Psoas muscle (tissue), 8 donors: ENCODE results near the gene SMARCAL1. TPM values are rescaled to one million over a fixed set of nuclear protein-coding genes. Genes with fewer than 3 reads are reported as not detected.
A peak's percentile ranks its signal among the peaks of the same experiment; 100 is the strongest.

Source experiments
- ATAC-seq, 4 donors: fragments of 200-7000 bp; cut with Tn5 transposase; one replicate each; pipeline ENCODE4 v1.9.1; 2020; ENCODE audit warnings: moderate library complexity in 3 of 4, mild to moderate bottlenecking in 2 of 4
- DNase-seq, 2 donors: peaks; one replicate each; pipeline ENCODE4 v3.0.0-alpha.2; 2020
- H3K27ac ChIP-seq: fragments of 200-600 bp; one replicate; pipeline ENCODE4 v1.8.0; 2022
- H3K27me3 ChIP-seq, 3 donors: fragments of 200-600 bp in 1 of 3; one replicate each; pipeline versions ENCODE4 v1.6.1 to v1.8.0; 2013 to 2022; ENCODE audit warnings: low read length in 2 of 3, mild to moderate bottlenecking in 2 of 3, moderate library complexity in 1 of 3; ENCODE audit not compliant: insufficient read depth in 3 of 3
- H3K36me3 ChIP-seq, 2 donors: fragments of 200-600 bp in 1 of 2; one replicate each; pipeline versions ENCODE4 v1.6.1 to v1.8.0; 2013 to 2022; ENCODE audit warnings: low read depth in 1 of 2, mild to moderate bottlenecking in 1 of 2, moderate library complexity in 1 of 2; ENCODE audit not compliant: insufficient read depth in 1 of 2
- H3K4me1 ChIP-seq: fragments of 200-600 bp; one replicate; pipeline ENCODE4 v1.8.0; 2022
- H3K4me3 ChIP-seq: fragments of 200-600 bp; one replicate; pipeline ENCODE4 v1.8.0; 2022; ENCODE audit warnings: mild to moderate bottlenecking
- H3K9me3 ChIP-seq: fragments of 200-600 bp; one replicate; pipeline ENCODE4 v1.8.0; 2022
- WGBS, 3 donors: extraction: QIAGEN DNeasy Blood & Tissue Kit; methylation state at CpG; one replicate each; pipeline versions ENCODE4 v1.1.6 to v1.1.7; 2013; 5-methylcytosine and 5-hydroxymethylcytosine counted together
- intact Hi-C, 2 donors: fragments of 100-400 bp; cut with DNase I; formaldehyde crosslinking; loops; one replicate each; pipeline versions ENCODE4 v1.11.0 to v1.14.2; 2022
- polyA plus RNA-seq, 3 donors: library from polyadenylated mRNA; stranded (reverse); fragments of 200-250 nt; gene quantifications; one replicate each; pipeline ENCODE4 v1.2.3, GENCODE V29; 2013
- total RNA-seq, 4 donors: library from RNA; stranded (reverse); fragmentation: NEBNext Ultra II Directional in 2 of 4; extraction: Animal tissue kit (Norgen Biotek cat#: 25700) in 2 of 4; gene quantifications; one replicate each; pipeline versions ENCODE4 v1.2.1 to v1.2.4, GENCODE V29; 2021 to 2023
- TF ChIP-seq, protein P1 (sequence below): fragments of 200-600 bp; IDR thresholded peaks from one replicate; pipeline ENCODE4 v1.8.0; 2022; ENCODE audit warnings: antibody characterized with exemption
- donor health status: healthy with polysubstance abuse.
- donor health status: DM: no; HTN: no; CAD: no; lungs with moderate emphysema.
- donor health status: Bipolar disorder and iron deficiency.
- donor health status: healthy.
- donor health status: DM: yes; HTN: yes; CAD: no.
- donor health status: DM: no; HTN: no; CAD: no.
- donor health status: DM: no; HTN: no; CAD: no.
- donor health status: DM: yes; HTN: yes; CAD: no.

Gene SMARCAL1
- total and polyA plus RNA-seq, 7 donors, result 7.9 to 18.3 (median 11.4) TPM

DNA sequence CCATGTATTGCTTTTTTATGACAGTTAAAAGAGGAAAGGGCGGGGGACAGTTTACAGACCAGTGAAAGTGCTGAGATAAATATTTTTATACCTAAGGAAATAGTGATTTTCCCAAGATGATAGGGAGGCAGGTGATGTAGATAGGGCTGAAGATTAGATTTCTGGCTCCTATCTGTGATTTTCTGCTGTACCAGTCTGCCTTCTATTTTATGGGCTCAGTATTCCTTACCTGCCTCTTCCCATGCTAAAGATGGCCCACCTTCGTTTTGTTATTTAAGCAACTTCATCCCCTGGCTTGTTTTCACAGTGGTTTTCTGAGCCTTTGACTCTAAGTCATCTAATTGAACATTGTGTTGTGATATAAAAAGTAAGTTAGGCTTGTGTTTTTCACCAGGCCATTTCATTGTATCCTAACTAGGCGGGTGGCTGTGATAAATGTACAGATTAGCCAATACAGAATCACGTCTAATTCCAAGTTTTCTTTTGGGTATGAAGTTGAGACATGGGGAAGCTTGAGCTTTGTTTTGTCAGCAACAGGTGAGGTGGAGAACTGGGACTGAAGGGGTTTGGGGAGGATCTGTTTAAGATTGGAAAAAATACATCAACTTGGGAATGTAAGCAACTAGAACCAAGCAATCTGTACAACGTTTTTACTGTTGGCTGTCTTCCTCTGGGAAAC is 91.6 kb downstream of the SMARCAL1 start:
- Histone ChIP-seq H3K9me3 (no peaks in the 10 kb centered on the region), H3K27ac (no peak overlapping the region), H3K4me1 (peaks cover 33% of the 10 kb centered on the region), H3K27me3 (no peaks in the 10 kb centered on the region), H3K4me3 (no peak overlapping the region), H3K36me3 (peaks cover 29 to 68% of the 10 kb centered on the region in 2 donors)
- 50 to 73% (median 57%) methylated on average over 5 of the region's 5 CpGs for WGBS, 3 donors
- DNase-seq (no peak), ATAC-seq (no peak)
- TF ChIP-seq, protein P1, sequence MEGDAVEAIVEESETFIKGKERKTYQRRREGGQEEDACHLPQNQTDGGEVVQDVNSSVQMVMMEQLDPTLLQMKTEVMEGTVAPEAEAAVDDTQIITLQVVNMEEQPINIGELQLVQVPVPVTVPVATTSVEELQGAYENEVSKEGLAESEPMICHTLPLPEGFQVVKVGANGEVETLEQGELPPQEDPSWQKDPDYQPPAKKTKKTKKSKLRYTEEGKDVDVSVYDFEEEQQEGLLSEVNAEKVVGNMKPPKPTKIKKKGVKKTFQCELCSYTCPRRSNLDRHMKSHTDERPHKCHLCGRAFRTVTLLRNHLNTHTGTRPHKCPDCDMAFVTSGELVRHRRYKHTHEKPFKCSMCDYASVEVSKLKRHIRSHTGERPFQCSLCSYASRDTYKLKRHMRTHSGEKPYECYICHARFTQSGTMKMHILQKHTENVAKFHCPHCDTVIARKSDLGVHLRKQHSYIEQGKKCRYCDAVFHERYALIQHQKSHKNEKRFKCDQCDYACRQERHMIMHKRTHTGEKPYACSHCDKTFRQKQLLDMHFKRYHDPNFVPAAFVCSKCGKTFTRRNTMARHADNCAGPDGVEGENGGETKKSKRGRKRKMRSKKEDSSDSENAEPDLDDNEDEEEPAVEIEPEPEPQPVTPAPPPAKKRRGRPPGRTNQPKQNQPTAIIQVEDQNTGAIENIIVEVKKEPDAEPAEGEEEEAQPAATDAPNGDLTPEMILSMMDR, result no peak
- intact Hi-C loops, result no loop called here

DNA sequence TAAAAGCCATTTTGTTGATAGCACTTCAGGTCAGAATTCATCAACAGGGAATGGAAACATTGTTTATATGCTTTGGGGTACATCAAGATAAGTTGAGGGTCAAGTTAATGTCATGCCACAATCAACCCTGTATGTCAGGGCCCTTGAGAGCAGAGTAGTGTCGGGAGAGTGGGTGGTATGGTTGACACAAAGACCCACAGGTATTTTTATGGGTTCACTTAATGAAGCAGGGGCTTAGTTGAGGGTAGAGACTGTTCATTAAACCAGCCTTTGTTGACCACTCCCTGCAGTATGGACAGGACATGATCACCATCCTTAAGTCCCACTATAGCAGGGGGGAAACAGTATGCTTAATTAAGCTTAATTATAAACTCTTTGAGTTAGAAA is 92.1 kb downstream of the SMARCAL1 start:
- H3K4me3 ChIP-seq, result no peak overlapping the region
- H3K36me3 ChIP-seq, result peaks cover 29 to 67% of the 10 kb centered on the region in 2 donors
- TF ChIP-seq, protein P1, result no peak
- no peaks in the 10 kb centered on the region for H3K27me3 ChIP-seq
- peaks cover 33% of the 10 kb centered on the region for H3K4me1 ChIP-seq
- WGBS, 3 donors, result 84 to 86% (median 85%) methylated on average over 1 of the region's 1 CpG
- intact Hi-C loops, result no loop called here
- no peaks in the 10 kb centered on the region for H3K9me3 ChIP-seq
- ATAC-seq, result no peak
- H3K27ac ChIP-seq, result no peak overlapping the region
- DNase-seq, result no peak

DNA sequence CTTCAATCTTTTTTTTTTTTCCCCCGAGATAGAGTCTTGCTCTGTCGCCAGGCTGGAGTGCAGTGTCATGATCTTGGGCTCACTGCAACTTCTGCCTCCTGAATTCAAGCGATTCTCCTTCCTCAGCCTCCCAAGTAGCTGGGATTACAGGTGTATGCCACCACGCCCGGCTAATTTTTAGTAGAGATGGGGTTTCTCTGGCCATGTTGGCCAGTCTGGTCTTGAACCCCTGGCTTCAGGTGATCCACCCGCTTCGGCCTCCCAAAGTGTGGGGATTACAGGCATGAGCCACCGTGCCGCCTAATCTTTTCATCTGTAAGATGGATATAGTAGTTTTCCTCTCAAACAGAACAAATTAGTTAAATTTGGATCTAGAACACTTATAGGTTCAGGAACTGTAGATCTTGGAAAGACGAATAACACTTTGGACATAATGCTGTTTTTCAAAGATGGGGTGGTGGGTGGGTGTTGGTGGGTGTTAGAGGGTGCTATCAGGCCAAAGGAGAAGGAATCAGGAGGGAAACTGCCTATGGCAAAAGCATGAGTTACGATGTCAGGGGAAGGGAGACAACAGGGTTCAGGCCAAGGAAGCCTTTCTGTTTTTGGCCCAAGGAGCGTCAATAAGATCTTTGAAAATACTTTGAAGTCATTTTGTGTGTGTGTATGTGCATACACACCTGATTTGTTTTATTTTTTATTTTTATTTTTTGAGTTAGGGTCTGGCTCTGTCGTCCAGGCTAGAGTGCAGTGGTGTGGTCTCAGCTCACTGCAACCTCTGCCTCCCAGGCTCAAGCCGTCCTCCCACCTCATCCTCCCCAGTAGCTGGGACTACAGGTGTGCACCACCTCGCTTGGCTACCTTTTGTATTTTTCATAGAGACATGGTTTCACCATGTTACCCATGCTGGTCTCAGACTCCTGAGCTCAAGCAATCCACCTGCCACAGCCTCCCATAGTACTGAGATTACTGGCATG is 93.1 kb downstream of the SMARCAL1 start:
- H3K36me3 ChIP-seq, result peaks cover 26 to 56% of the 10 kb centered on the region in 2 donors
- intact Hi-C loops, result no loop called here
- no peak overlapping the region for H3K4me3 ChIP-seq
- no peak overlapping the region for H3K27ac ChIP-seq
- ATAC-seq (no peak), DNase-seq (no peak)
- H3K27me3 ChIP-seq, result no peaks in the 10 kb centered on the region
- 92 to 95% (median 94%) methylated on average over 15 of the region's 15 CpGs for WGBS, 3 donors
- H3K9me3 ChIP-seq, result no peaks in the 10 kb centered on the region
- H3K4me1 ChIP-seq, result peaks cover 24% of the 10 kb centered on the region
- TF ChIP-seq, protein P1, result no peak

DNA sequence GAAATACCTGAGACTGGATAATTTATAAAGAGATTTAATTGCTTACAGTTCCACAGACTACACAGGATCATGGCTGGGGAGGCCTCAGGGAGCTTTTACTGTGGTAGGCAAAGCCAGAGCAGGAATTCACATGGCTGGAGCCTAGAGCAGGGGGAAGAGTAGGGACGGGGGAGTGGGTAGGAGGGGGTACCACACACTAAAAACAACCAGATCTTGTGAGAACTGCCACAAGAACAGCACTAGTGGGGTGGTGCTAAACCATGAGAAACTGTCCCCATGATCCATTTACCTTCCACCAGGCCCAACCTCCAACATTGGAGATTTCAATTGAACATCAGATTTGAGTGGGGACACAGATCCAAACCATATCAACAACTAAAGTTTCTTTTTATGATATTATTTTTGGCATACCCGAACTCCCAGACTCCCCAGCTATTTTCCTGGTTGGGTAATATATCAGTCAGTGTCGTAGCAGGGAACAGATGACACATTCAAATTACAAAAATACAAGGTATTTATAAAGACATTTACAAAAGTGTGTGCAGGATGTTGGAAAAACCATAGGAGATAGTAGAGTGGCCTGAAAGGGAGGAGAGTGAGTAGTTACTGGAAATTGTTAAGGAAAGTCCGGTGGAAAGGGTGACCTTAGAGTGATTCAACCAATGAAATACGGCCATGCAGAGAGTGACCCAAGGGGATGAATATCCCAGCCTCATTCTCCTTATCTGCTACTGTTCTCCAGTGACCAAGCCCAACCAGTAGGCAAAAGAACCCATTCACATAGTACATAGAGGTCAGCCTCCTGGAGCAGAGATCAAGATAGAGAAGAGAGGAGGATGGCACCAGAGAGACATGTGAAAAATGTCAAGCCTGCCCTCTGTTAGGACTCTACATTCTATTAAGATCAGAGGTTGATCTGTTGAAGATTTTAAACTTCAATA is 95.2 kb downstream of the SMARCAL1 start:
- Histone ChIP-seq H3K4me3 (no peak overlapping the region), H3K27me3 (no peaks in the 10 kb centered on the region), H3K4me1 (peaks cover 16% of the 10 kb centered on the region), H3K27ac (peak overlapping the region; percentile 40), H3K9me3 (no peaks in the 10 kb centered on the region), H3K36me3 (peaks cover 16 to 36% of the 10 kb centered on the region in 2 donors)
- intact Hi-C loops, result no loop called here
- ATAC-seq (peak; percentile 22 to 39 (median 22)), DNase-seq (no peak)
- TF ChIP-seq, protein P1, result no peak
- 81 to 91% (median 81%) methylated on average over 5 of the region's 5 CpGs for WGBS, 3 donors
